ENCODE measurements around the gene MMRN2.
"Not testable (repeated sequence)": the region's sequence is repeated elsewhere in the genome, so short reads cannot be mapped to it uniquely, and the experiment has no call there.

MMRN2 gene

GRCh38 chr10:86957471-86958115 is at the start of gene MMRN2:
TSS of gene MMRN2 (minus strand) at chr10:86957615. CDS start at chr10:86957541, 74 bp downstream.
- DNase-seq, result no peak

GRCh38 chr10:87007124-87007523 is 49.7 kb upstream of the MMRN2 start:
- DNase-seq, result not testable (repeated sequence)

GRCh38 chr10:87000491-87000890 is 43.1 kb upstream of the MMRN2 start:
- DNase-seq, result no peak

GRCh38 chr10:86999802-87000403 is 42.5 kb upstream of the MMRN2 start:
- DNase-seq, result not testable (repeated sequence)

- no peak for DNase-seq
These were observed 35.5 kb upstream of the MMRN2 start for GRCh38 chr10:86992929-86993328.

- no peak for DNase-seq
These were observed 35.0 kb upstream of the MMRN2 start for GRCh38 chr10:86992456-86992855.

- not testable (repeated sequence) for DNase-seq
These were observed 33.9 kb upstream of the MMRN2 start for GRCh38 chr10:86991362-86991761.

GRCh38 chr10:86988520-86988919 is 31.1 kb upstream of the MMRN2 start:
- no peak for DNase-seq

GRCh38 chr10:86984498-86984897 is 27.1 kb upstream of the MMRN2 start:
- not testable (repeated sequence) for DNase-seq

GRCh38 chr10:86981716-86982115 is 24.3 kb upstream of the MMRN2 start:
- no peak for DNase-seq

- not testable (repeated sequence) for DNase-seq
These were observed 23.6 kb upstream of the MMRN2 start for GRCh38 chr10:86981020-86981419.

- DNase-seq, result no peak
These were observed 22.6 kb upstream of the MMRN2 start for GRCh38 chr10:86979977-86980448.

GRCh38 chr10:86979296-86979818 is 21.9 kb upstream of the MMRN2 start:
- no peak for DNase-seq

GRCh38 chr10:86978457-86978856 is 21.0 kb upstream of the MMRN2 start:
- not testable (repeated sequence) for DNase-seq

- no peak for DNase-seq
These were observed 19.1 kb upstream of the MMRN2 start for GRCh38 chr10:86976362-86977056.

- no peak for DNase-seq
These were observed 17.1 kb upstream of the MMRN2 start for GRCh38 chr10:86974484-86974883.

- DNase-seq, result no peak
These were observed 15.4 kb upstream of the MMRN2 start for GRCh38 chr10:86972613-86973380.

- DNase-seq, result peak; percentile 65
These were observed 14.0 kb upstream of the MMRN2 start for GRCh38 chr10:86971232-86971991.

GRCh38 chr10:86970982-86971231 is 13.5 kb upstream of the MMRN2 start:
- no peak for DNase-seq

- no peak for DNase-seq
These were observed 13.0 kb upstream of the MMRN2 start for GRCh38 chr10:86970162-86970981.

- no peak for DNase-seq
These were observed 12.1 kb upstream of the MMRN2 start for GRCh38 chr10:86969421-86970041.

Measured in DMS153 (cell line).